GM18526 (cell line): ENCODE results near the gene COX6A1.
A peak's percentile ranks its signal among the peaks of the same experiment; 100 is the strongest.

ENCODE experiments used
- POLR2A ChIP-seq: IDR thresholded peaks from 3 replicates; pipeline ENCODE4 v1.6.1; 2011; ENCODE audit not compliant: insufficient read length; ENCODE audit errors: extremely low read depth

The COX6A1 gene

GRCh38 chr12:120416490-120417216, 21.3 kb upstream of the COX6A1 start:
- TF ChIP-seq POLR2A: no peak

GRCh38 chr12:120417917-120418580, 19.9 kb upstream of the COX6A1 start:
- no peak for TF ChIP-seq POLR2A

GRCh38 chr12:120421701-120422100, 16.2 kb upstream of the COX6A1 start:
- TF ChIP-seq POLR2A: no peak

- TF ChIP-seq POLR2A: no peak
Observed at GRCh38 chr12:120422892-120423456, 14.9 kb upstream of the COX6A1 start.

- TF ChIP-seq POLR2A: no peak
Observed at GRCh38 chr12:120425797-120426196, 12.1 kb upstream of the COX6A1 start.

- no peak for TF ChIP-seq POLR2A
Observed at GRCh38 chr12:120428597-120429229, 9.2 kb upstream of the COX6A1 start.

GRCh38 chr12:120429368-120429767, 8.5 kb upstream of the COX6A1 start:
- TF ChIP-seq POLR2A: no peak

GRCh38 chr12:120432772-120433525, 5.0 kb upstream of the COX6A1 start:
- no peak for TF ChIP-seq POLR2A

GRCh38 chr12:120438495-120439198, 734 bp downstream of the COX6A1 start:
- TF ChIP-seq POLR2A: no peak

- TF ChIP-seq POLR2A: no peak
Observed at GRCh38 chr12:120439646-120440247, 1.8 kb downstream of the COX6A1 start.

- TF ChIP-seq POLR2A: no peak
Observed at GRCh38 chr12:120444676-120445075, 6.8 kb downstream of the COX6A1 start.

GRCh38 chr12:120445911-120446843, 8.3 kb downstream of the COX6A1 start, which contains the start of the genes GATC and TRIAP1:
Gene GATC (plus strand): TSS chr12:120446444. CDS start chr12:120446481, 37 bp downstream.
Gene TRIAP1 (minus strand): TSS chr12:120446384. CDS start chr12:120446372, 12 bp downstream.
- peak; percentile 91 for TF ChIP-seq POLR2A

GRCh38 chr12:120447992-120448391, 10.1 kb downstream of the COX6A1 start:
- no peak for TF ChIP-seq POLR2A

GRCh38 chr12:120453060-120453750, 15.3 kb downstream of the COX6A1 start:
- no peak for TF ChIP-seq POLR2A
